ENCODE data around the gene TSPYL2.

TSPYL2 gene

GRCh38 chrX:53087388-53087831, 5.2 kb downstream of the TSPYL2 start:
- TF ChIP-seq GATA2 (IDR thresholded peaks at IDR 0.05; ENCODE audit: low read depth, low read length): no peak
- TF ChIP-seq GATA3 (IDR thresholded peaks at IDR 0.05; ENCODE audit: low read depth, low read length): no peak

- TF ChIP-seq GATA3 (IDR thresholded peaks at IDR 0.05; ENCODE audit: low read depth, low read length) (no peak), GATA2 (IDR thresholded peaks at IDR 0.05; ENCODE audit: low read depth, low read length) (no peak; the same call in 1 of the 2 replicates)
Measured at GRCh38 chrX:53088136-53088974, 6.2 kb downstream of the TSPYL2 start.

GRCh38 chrX:53089224-53089842, 7.2 kb downstream of the TSPYL2 start:
- TF ChIP-seq GATA3 (IDR thresholded peaks at IDR 0.05; ENCODE audit: low read depth, low read length): no peak
- peak; percentile 9; the same call in 1 of the 2 replicates for TF ChIP-seq GATA2 (IDR thresholded peaks at IDR 0.05; ENCODE audit: low read depth, low read length)

GRCh38 chrX:53089925-53090324, 7.8 kb downstream of the TSPYL2 start:
- TF ChIP-seq GATA2 (IDR thresholded peaks at IDR 0.05; ENCODE audit: low read depth, low read length): no peak
- TF ChIP-seq GATA3 (IDR thresholded peaks at IDR 0.05; ENCODE audit: low read depth, low read length): no peak

- TF ChIP-seq GATA2 (IDR thresholded peaks at IDR 0.05; ENCODE audit: low read depth, low read length) (no peak), GATA3 (IDR thresholded peaks at IDR 0.05; ENCODE audit: low read depth, low read length) (no peak)
Measured at GRCh38 chrX:53091354-53091753, 9.2 kb downstream of the TSPYL2 start.

GRCh38 chrX:53093177-53093655, 11.0 kb downstream of the TSPYL2 start:
- TF ChIP-seq GATA3 (IDR thresholded peaks at IDR 0.05; ENCODE audit: low read depth, low read length): no peak
- TF ChIP-seq GATA2 (IDR thresholded peaks at IDR 0.05; ENCODE audit: low read depth, low read length): no peak

GRCh38 chrX:53093748-53094581, 11.8 kb downstream of the TSPYL2 start, which contains the start of gene KANTR:
TSS of gene KANTR (plus strand) at chrX:53094142. CDS start at chrX:53124273, 30,131 bp downstream.
- no peak for TF ChIP-seq GATA2 (IDR thresholded peaks at IDR 0.05; ENCODE audit: low read depth, low read length)
- TF ChIP-seq GATA3 (IDR thresholded peaks at IDR 0.05; ENCODE audit: low read depth, low read length): no peak

- no peak for TF ChIP-seq GATA2 (IDR thresholded peaks at IDR 0.05; ENCODE audit: low read depth, low read length)
- no peak for TF ChIP-seq GATA3 (IDR thresholded peaks at IDR 0.05; ENCODE audit: low read depth, low read length)
Measured at GRCh38 chrX:53094582-53094905, 12.4 kb downstream of the TSPYL2 start.

- no peak for TF ChIP-seq GATA3 (IDR thresholded peaks at IDR 0.05; ENCODE audit: low read depth, low read length)
- no peak for TF ChIP-seq GATA2 (IDR thresholded peaks at IDR 0.05; ENCODE audit: low read depth, low read length)
Measured at GRCh38 chrX:53095796-53096195, 13.6 kb downstream of the TSPYL2 start.

- TF ChIP-seq GATA2 (IDR thresholded peaks at IDR 0.05; ENCODE audit: low read depth, low read length) (no peak), GATA3 (IDR thresholded peaks at IDR 0.05; ENCODE audit: low read depth, low read length) (no peak)
Measured at GRCh38 chrX:53114864-53115549, 32.8 kb downstream of the TSPYL2 start.

- TF ChIP-seq GATA2 (IDR thresholded peaks at IDR 0.05; ENCODE audit: low read depth, low read length) (no peak), GATA3 (IDR thresholded peaks at IDR 0.05; ENCODE audit: low read depth, low read length) (no peak)
Measured at GRCh38 chrX:53115550-53115874, 33.3 kb downstream of the TSPYL2 start.

- TF ChIP-seq GATA3 (IDR thresholded peaks at IDR 0.05; ENCODE audit: low read depth, low read length) (no peak), GATA2 (IDR thresholded peaks at IDR 0.05; ENCODE audit: low read depth, low read length) (no peak)
Measured at GRCh38 chrX:53116101-53116500, 33.9 kb downstream of the TSPYL2 start.

GRCh38 chrX:53122013-53122412, 39.8 kb downstream of the TSPYL2 start:
- TF ChIP-seq GATA2 (IDR thresholded peaks at IDR 0.05; ENCODE audit: low read depth, low read length) (no peak), GATA3 (IDR thresholded peaks at IDR 0.05; ENCODE audit: low read depth, low read length) (no peak)
